ENCODE results near the gene SLC22A23. TPM values are rescaled to one million over a fixed set of nuclear protein-coding genes. Genes with fewer than 3 reads are reported as not detected.

The SLC22A23 gene
- total RNA-seq, 1 donor from 2014 or later = 0.95 TPM

DNA sequence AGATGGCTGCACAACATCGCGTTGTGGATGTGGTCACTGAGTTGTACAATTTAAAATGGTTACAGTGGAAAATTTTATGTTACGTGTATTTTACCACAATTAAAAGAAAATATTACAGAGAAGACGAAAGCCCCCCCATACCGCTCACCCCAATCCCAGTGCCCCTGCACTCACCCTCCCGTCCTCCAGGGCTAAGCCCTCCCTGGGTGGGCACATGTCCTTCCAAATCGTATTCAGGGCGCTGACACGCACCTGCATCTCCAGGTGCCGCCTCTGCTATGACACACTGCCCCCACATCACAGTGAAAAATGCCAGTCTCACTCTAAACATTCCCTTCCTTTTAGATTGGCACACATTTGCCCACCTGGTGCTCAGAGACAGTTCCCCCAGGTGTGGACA, 148.7 kb downstream of the SLC22A23 start:
- DNase-seq = no peak
- ChIA-PET POLR2A (no interaction called here), CTCF (no interaction called here)
- Mint-ChIP-seq H3K27ac (no peak overlapping the region), H3K27me3 (peaks cover 21% of the 10 kb centered on the region), H3K9me3 (peaks cover 3% of the 10 kb centered on the region), H3K4me3 (no peak overlapping the region), H3K4me1 (no peaks in the 10 kb centered on the region), H3K36me3 (ENCODE audit: low read depth) (no peaks in the 10 kb centered on the region)
- intact Hi-C loops (cut with micrococcal nuclease) = no loop called here
- no peak for ATAC-seq (ENCODE audit: low read depth)
- TF ChIP-seq, protein P1, sequence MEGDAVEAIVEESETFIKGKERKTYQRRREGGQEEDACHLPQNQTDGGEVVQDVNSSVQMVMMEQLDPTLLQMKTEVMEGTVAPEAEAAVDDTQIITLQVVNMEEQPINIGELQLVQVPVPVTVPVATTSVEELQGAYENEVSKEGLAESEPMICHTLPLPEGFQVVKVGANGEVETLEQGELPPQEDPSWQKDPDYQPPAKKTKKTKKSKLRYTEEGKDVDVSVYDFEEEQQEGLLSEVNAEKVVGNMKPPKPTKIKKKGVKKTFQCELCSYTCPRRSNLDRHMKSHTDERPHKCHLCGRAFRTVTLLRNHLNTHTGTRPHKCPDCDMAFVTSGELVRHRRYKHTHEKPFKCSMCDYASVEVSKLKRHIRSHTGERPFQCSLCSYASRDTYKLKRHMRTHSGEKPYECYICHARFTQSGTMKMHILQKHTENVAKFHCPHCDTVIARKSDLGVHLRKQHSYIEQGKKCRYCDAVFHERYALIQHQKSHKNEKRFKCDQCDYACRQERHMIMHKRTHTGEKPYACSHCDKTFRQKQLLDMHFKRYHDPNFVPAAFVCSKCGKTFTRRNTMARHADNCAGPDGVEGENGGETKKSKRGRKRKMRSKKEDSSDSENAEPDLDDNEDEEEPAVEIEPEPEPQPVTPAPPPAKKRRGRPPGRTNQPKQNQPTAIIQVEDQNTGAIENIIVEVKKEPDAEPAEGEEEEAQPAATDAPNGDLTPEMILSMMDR (IDR thresholded peaks at IDR 0.05) = no peak

DNA sequence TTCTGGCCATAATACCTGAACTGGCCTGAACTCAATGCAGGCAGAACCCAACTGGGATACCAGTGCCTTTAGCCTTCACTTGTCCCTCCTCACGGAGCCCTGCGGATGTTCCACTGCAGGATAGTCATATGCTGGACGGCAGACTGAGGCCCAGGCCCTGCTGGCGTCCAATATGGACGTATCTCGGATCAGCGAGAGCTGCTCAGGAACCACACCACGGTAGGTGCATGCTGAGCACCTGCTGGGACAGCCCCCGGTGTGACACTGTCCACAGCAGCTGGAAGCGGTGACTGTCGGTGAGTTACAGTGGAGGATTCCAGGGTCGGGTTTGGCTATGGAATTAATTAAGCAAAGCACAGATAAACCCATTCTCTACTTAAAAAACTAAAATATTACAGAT, 149.4 kb downstream of the SLC22A23 start:
- ChIA-PET CTCF (no interaction called here), POLR2A (no interaction called here)
- no peak overlapping the region for H3K4me3 Mint-ChIP-seq
- no peak overlapping the region for H3K27ac Mint-ChIP-seq
- no peak for DNase-seq
- intact Hi-C loops (cut with micrococcal nuclease) = no loop called here
- peaks cover 27% of the 10 kb centered on the region for H3K27me3 Mint-ChIP-seq
- no peak for ATAC-seq (ENCODE audit: low read depth)
- TF ChIP-seq, protein P1 (IDR thresholded peaks at IDR 0.05) = no peak
- no peaks in the 10 kb centered on the region for H3K4me1 Mint-ChIP-seq
- peaks cover 3% of the 10 kb centered on the region for H3K9me3 Mint-ChIP-seq
- no peaks in the 10 kb centered on the region for H3K36me3 Mint-ChIP-seq (ENCODE audit: low read depth)

DNA sequence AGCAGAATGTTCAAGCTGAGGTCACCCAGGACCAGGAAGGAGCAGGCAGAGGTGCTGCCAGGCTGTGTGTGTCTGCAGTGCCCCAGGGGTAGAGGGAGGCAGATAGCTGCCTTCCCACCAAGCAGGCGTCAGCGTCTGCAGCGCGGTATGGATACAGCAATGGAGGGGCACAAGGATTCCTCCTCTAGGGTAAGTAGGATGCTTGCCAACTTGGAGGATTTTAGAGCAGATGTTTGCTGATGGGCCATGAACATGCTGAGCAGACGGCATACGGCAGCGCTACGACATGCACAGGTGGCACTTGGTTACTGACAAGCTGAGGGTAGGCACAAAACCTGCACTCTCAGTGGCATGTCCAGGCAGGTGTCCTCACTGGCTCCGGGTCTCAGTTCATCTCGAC, 150.0 kb downstream of the SLC22A23 start:
- H3K27ac Mint-ChIP-seq = no peak overlapping the region
- no peaks in the 10 kb centered on the region for H3K36me3 Mint-ChIP-seq (ENCODE audit: low read depth)
- ChIA-PET POLR2A (no interaction called here), CTCF (no interaction called here)
- no peak for ATAC-seq (ENCODE audit: low read depth)
- peaks cover 8% of the 10 kb centered on the region for H3K9me3 Mint-ChIP-seq
- intact Hi-C loops (cut with micrococcal nuclease) = no loop called here
- DNase-seq = no peak
- H3K27me3 Mint-ChIP-seq = peaks cover 33% of the 10 kb centered on the region
- no peaks in the 10 kb centered on the region for H3K4me1 Mint-ChIP-seq
- no peak overlapping the region for H3K4me3 Mint-ChIP-seq
- TF ChIP-seq, protein P1 (IDR thresholded peaks at IDR 0.05) = no peak

DNA sequence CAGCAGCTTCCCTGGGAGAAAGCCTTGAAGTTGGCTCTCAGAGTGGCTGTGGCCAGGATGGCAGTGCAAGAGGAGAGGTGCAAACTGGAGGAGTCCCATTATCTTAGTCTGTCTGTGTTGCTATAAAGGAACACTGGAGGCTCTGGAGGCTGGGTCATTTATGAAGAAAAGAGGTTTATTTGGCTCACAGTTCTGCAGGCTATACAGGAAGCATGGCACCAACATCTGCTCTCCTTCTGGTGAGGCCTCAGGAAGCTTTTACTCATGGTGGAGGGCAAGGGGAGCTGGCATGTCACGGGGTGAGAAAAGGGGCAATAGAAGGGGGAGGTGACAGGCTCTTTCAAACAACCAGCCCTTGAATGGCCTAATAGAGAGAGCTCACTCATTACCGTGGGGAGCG, 151.0 kb downstream of the SLC22A23 start:
- H3K9me3 Mint-ChIP-seq = peaks cover 8% of the 10 kb centered on the region
- H3K36me3 Mint-ChIP-seq (ENCODE audit: low read depth) = no peaks in the 10 kb centered on the region
- DNase-seq = no peak
- H3K27me3 Mint-ChIP-seq = peaks cover 35% of the 10 kb centered on the region
- no peaks in the 10 kb centered on the region for H3K4me1 Mint-ChIP-seq
- no peak for ATAC-seq (ENCODE audit: low read depth)
- intact Hi-C loops (cut with micrococcal nuclease) = no loop called here
- no peak overlapping the region for H3K27ac Mint-ChIP-seq
- POLR2A ChIA-PET = no interaction called here
- no peak overlapping the region for H3K4me3 Mint-ChIP-seq
- CTCF ChIA-PET = no interaction called here
- TF ChIP-seq, protein P1 (IDR thresholded peaks at IDR 0.05) = no peak

DNA sequence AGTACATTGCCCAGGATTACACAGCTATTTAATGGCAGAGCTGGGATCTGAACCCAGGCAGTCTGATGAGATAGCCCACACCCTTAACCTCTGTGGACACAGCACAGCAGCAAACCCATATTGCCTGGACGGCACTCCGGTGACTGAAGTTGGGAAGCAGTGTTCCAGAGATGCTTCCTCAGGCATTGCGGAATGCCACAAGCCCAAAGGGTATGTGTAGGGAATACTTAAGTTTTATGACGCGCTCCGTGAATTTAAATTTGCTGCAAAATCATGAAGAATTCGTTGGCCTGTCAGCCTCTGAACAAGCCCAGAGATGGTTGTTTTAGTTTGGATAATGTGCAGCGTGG, 151.7 kb downstream of the SLC22A23 start:
- no peak for DNase-seq
- intact Hi-C loops (cut with micrococcal nuclease) = no loop called here
- Mint-ChIP-seq H3K27me3 (peaks cover 38% of the 10 kb centered on the region), H3K4me1 (no peaks in the 10 kb centered on the region), H3K9me3 (peaks cover 8% of the 10 kb centered on the region), H3K4me3 (no peak overlapping the region), H3K27ac (no peak overlapping the region), H3K36me3 (ENCODE audit: low read depth) (no peaks in the 10 kb centered on the region)
- CTCF ChIA-PET = no interaction called here
- POLR2A ChIA-PET = no interaction called here
- ATAC-seq (ENCODE audit: low read depth) = no peak
- TF ChIP-seq, protein P1 (IDR thresholded peaks at IDR 0.05) = no peak

Measured in activated B cell treated with CpG ODN at 0.5 μM for 24 hours (primary cell).